ES-I3 (cell line): Measurements from ENCODE around the gene DNAJC18.
A peak's percentile ranks its signal among the peaks of the same experiment; 100 is the strongest.

ENCODE experiments used
- H3K36me3 ChIP-seq: 2 replicates; pipeline ENCODE4 v1.6.1; 2013; ENCODE audit warnings: mild to moderate bottlenecking, low read length, control low read depth, moderate library complexity; ENCODE audit not compliant: insufficient read depth
- H3K4me1 ChIP-seq: 2 replicates; pipeline ENCODE4 v1.6.1; 2013; ENCODE audit warnings: mild to moderate bottlenecking, control low read depth, low read length; ENCODE audit not compliant: insufficient read depth
- H3K9ac ChIP-seq: 2 replicates; pipeline ENCODE4 v1.6.1; 2013; ENCODE audit warnings: low read depth, mild to moderate bottlenecking, low read length, moderate library complexity
- H3K9me3 ChIP-seq: 2 replicates; pipeline ENCODE4 v1.6.1; 2013; ENCODE audit warnings: mild to moderate bottlenecking, low read length, moderate library complexity; ENCODE audit not compliant: control insufficient read depth, insufficient read depth

DNAJC18 gene

GRCh38 chr5:139386050-139386438 is 53.3 kb downstream of the DNAJC18 start:
- H3K9me3 ChIP-seq = no peaks in the 10 kb centered on the region
- H3K4me1 ChIP-seq = peaks cover 15% of the 10 kb centered on the region
- H3K9ac ChIP-seq = no peak overlapping the region
- no peaks in the 10 kb centered on the region for H3K36me3 ChIP-seq

GRCh38 chr5:139385061-139386049 is 54.0 kb downstream of the DNAJC18 start:
- Histone ChIP-seq H3K4me1 (peaks cover 13% of the 10 kb centered on the region), H3K9ac (no peak overlapping the region), H3K36me3 (no peaks in the 10 kb centered on the region), H3K9me3 (no peaks in the 10 kb centered on the region; the same call in 1 of the 2 replicates)

GRCh38 chr5:139384591-139385051 is 54.7 kb downstream of the DNAJC18 start:
- H3K4me1 ChIP-seq = peaks cover 13% of the 10 kb centered on the region
- no peak overlapping the region for H3K9ac ChIP-seq
- no peaks in the 10 kb centered on the region; the same call in 1 of the 2 replicates for H3K9me3 ChIP-seq
- no peaks in the 10 kb centered on the region for H3K36me3 ChIP-seq

- no peak overlapping the region for H3K9ac ChIP-seq
- H3K36me3 ChIP-seq = no peaks in the 10 kb centered on the region
- H3K4me1 ChIP-seq = peaks cover 13% of the 10 kb centered on the region
- H3K9me3 ChIP-seq = no peaks in the 10 kb centered on the region; the same call in 1 of the 2 replicates
Measured at GRCh38 chr5:139383993-139384590, 55.2 kb downstream of the DNAJC18 start.

- Histone ChIP-seq H3K9me3 (no peaks in the 10 kb centered on the region; the same call in 1 of the 2 replicates), H3K4me1 (peaks cover 11% of the 10 kb centered on the region), H3K9ac (no peak within 1 kb of the TSS), H3K36me3 (no peaks in the 10 kb centered on the region)
Measured at GRCh38 chr5:139383275-139383992, 55.9 kb downstream of the DNAJC18 start, which contains the start of gene SLC23A1. Gene SLC23A1, minus strand, starts transcription at chr5:139383297. Its CDS starts 44 bp downstream, at chr5:139383253.

- no peaks in the 10 kb centered on the region for H3K36me3 ChIP-seq
- H3K9ac ChIP-seq = no peak overlapping the region
- H3K4me1 ChIP-seq = peaks cover 5% of the 10 kb centered on the region
- no peaks in the 10 kb centered on the region; the same call in 1 of the 2 replicates for H3K9me3 ChIP-seq
Measured at GRCh38 chr5:139382807-139383206, 56.5 kb downstream of the DNAJC18 start.

- H3K4me1 ChIP-seq = no peaks in the 10 kb centered on the region; the same call in 1 of the 2 replicates
- no peaks in the 10 kb centered on the region; the same call in 1 of the 2 replicates for H3K9me3 ChIP-seq
- no peak overlapping the region for H3K9ac ChIP-seq
- no peaks in the 10 kb centered on the region for H3K36me3 ChIP-seq
Measured at GRCh38 chr5:139381837-139382761, 57.2 kb downstream of the DNAJC18 start.

- Histone ChIP-seq H3K36me3 (no peaks in the 10 kb centered on the region), H3K9ac (no peak overlapping the region), H3K9me3 (no peaks in the 10 kb centered on the region; the same call in 1 of the 2 replicates), H3K4me1 (no peaks in the 10 kb centered on the region; the same call in 1 of the 2 replicates)
Measured at GRCh38 chr5:139379626-139380449, 59.5 kb downstream of the DNAJC18 start.

- Histone ChIP-seq H3K9me3 (no peaks in the 10 kb centered on the region; the same call in 1 of the 2 replicates), H3K4me1 (no peaks in the 10 kb centered on the region; the same call in 1 of the 2 replicates), H3K9ac (no peak overlapping the region), H3K36me3 (no peaks in the 10 kb centered on the region)
Measured at GRCh38 chr5:139378941-139379361, 60.4 kb downstream of the DNAJC18 start.

- peak overlapping the region; percentile 37; the same call in 1 of the 2 replicates for H3K9ac ChIP-seq
- H3K36me3 ChIP-seq = no peaks in the 10 kb centered on the region
- no peaks in the 10 kb centered on the region; the same call in 1 of the 2 replicates for H3K9me3 ChIP-seq
- no peaks in the 10 kb centered on the region; the same call in 1 of the 2 replicates for H3K4me1 ChIP-seq
Measured at GRCh38 chr5:139378101-139378825, 61.1 kb downstream of the DNAJC18 start.

GRCh38 chr5:139377226-139377625 is 62.1 kb downstream of the DNAJC18 start:
- H3K9me3 ChIP-seq = no peaks in the 10 kb centered on the region; the same call in 1 of the 2 replicates
- no peaks in the 10 kb centered on the region; the same call in 1 of the 2 replicates for H3K4me1 ChIP-seq
- no peaks in the 10 kb centered on the region for H3K36me3 ChIP-seq
- H3K9ac ChIP-seq = no peak overlapping the region

- no peak overlapping the region for H3K9ac ChIP-seq
- H3K36me3 ChIP-seq = peaks cover 5% of the 10 kb centered on the region
- no peaks in the 10 kb centered on the region; the same call in 1 of the 2 replicates for H3K9me3 ChIP-seq
- no peaks in the 10 kb centered on the region; the same call in 1 of the 2 replicates for H3K4me1 ChIP-seq
Measured at GRCh38 chr5:139376364-139376763, 63.0 kb downstream of the DNAJC18 start.
